Activated B cell treated with CpG ODN at 0.5 μM for 24 hours (primary cell): ENCODE results near the gene DKK3. TPM values are rescaled to one million over a fixed set of nuclear protein-coding genes. Genes with fewer than 3 reads are reported as not detected.

Experiments used
- ATAC-seq: fragments of 200-7000 bp; cut with Tn5 transposase; one replicate; pipeline ENCODE4 v1.10.0; 2021; ENCODE audit warnings: low read depth, mild to moderate bottlenecking, moderate library complexity
- CTCF ChIA-PET: fragments of 350-600 bp; sonication (Branson Sonifier 250); formaldehyde crosslinking; loops from one replicate; lab custom pipeline; 2021; ENCODE audit warnings: antibody characterized with exemption; lab: Charles Lee
- POLR2A ChIA-PET: fragments of 350-600 bp; sonication (Branson Sonifier 250); formaldehyde crosslinking; loops from one replicate; lab custom pipeline; 2021; ENCODE audit warnings: antibody characterized with exemption; lab: Charles Lee
- DNase-seq: peaks from one replicate; pipeline ENCODE4 v3.0.0; 2022
- H3K27ac Mint-ChIP-seq: one replicate; pipeline ENCODE4 v1.8.0; 2020; ENCODE audit warnings: mixed read lengths
- H3K27me3 Mint-ChIP-seq: one replicate; pipeline ENCODE4 v1.8.0; 2021; ENCODE audit warnings: mixed read lengths
- H3K36me3 Mint-ChIP-seq: one replicate; pipeline ENCODE4 v1.8.0; 2021; ENCODE audit warnings: low read depth, mixed read lengths
- H3K4me1 Mint-ChIP-seq: one replicate; pipeline ENCODE4 v1.8.0; 2021; ENCODE audit warnings: mixed read lengths
- H3K4me3 Mint-ChIP-seq: one replicate; pipeline ENCODE4 v1.8.0; 2020; ENCODE audit warnings: mild to moderate bottlenecking, mixed read lengths
- H3K9me3 Mint-ChIP-seq: one replicate; pipeline ENCODE4 v1.8.0; 2020; ENCODE audit warnings: mixed read lengths
- CTCF ChIP-seq: fragments of 200-600 bp; IDR thresholded peaks from one replicate; pipeline ENCODE4 v1.8.0; 2022; ENCODE audit warnings: antibody characterized with exemption, mild to moderate bottlenecking
- intact Hi-C: fragments of 100-400 bp; cut with micrococcal nuclease; formaldehyde crosslinking; loops from one replicate; pipeline ENCODE4 v1.15.1; 2024
- total RNA-seq: library from RNA; stranded (reverse); gene quantifications from 2 replicates; pipeline ENCODE4 v1.2.3, GENCODE V29; 2022

The DKK3 gene
- total RNA-seq, 1 donor from 2014 or later: not detected

DNA sequence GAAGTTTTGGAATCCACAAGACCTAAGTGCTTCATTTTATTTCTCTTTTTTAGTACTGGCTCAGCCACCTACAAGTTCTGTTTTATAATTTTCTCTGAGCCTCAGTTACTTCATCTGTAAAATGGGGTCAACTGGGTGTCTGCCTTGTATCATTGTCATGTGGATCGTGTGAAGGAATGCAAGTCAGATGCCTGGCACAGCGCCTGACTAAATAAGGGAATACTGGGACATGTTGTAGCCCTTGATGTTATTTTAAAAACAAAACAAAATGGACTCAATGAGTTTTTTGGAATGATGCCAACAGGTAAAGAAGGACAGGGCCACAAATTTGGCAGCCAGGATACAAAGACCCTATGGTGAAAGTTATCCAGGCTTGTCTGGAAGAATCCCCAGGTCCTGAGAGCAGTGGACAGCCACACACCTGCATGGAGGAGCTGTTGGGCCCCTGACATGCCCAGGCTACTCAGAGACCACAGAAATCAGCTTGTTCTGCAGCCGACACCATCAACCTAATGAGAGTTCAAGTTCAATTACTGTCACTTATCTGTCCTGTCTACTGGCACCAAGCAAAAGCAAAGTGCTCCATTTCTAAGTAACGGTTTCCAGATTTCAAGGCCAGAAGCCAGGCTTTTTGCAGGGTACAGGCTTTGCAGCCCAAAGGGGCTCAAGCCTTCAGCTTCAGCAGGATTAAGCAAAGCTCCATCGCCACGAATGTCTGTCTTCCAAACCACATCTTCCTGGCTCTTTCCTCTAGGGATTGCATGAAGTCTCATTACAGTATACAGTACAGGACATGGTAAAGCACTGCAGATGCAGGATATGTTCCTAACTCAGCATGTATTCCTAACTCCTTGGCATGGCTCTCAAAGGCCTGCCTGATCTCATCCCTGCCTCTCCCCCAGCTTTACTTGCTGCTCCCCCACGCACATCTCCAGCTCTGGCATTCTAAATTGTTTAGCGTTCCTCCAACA lies 18.4 kb downstream of the DKK3 start:
- POLR2A ChIA-PET: no interaction called here
- H3K4me3 Mint-ChIP-seq: no peak overlapping the region
- H3K4me1 Mint-ChIP-seq: no peaks in the 10 kb centered on the region
- intact Hi-C loops: no loop called here
- H3K27me3 Mint-ChIP-seq: peaks cover 12% of the 10 kb centered on the region
- CTCF ChIA-PET: no interaction called here
- H3K36me3 Mint-ChIP-seq: no peaks in the 10 kb centered on the region
- H3K27ac Mint-ChIP-seq: no peak overlapping the region
- TF ChIP-seq CTCF: no peak
- ATAC-seq: no peak
- DNase-seq: no peak
- H3K9me3 Mint-ChIP-seq: no peaks in the 10 kb centered on the region

DNA sequence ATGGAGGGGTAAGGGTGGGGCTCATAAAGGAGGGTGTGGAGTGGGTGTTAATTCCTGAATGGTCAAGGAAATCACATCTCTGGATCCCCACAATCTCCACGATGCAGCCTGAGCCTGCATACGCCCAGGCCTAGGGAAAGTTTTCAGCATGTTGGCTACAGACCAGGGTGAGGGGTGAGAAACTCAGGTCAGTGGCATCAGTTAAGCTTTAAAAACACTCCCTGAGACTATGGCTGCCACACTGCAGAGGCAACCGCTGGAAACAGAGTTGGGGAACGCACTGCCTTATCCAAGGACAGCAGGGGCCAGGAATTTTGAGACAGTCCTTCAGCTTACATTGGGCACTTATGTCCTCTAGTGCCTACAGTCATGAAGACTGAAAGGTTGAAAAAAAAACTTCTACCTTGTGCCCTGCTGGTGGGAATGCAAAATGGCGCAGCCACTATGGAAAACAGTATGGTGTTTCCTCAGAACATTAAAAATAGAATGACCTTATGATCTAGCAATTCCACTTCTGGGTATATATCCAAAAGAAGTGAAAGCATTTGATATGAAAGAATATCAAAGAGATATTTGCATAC lies 19.7 kb downstream of the DKK3 start:
- ChIA-PET POLR2A (no interaction called here), CTCF (no interaction called here)
- intact Hi-C loops: no loop called here
- no peak for TF ChIP-seq CTCF
- no peak for ATAC-seq
- no peaks in the 10 kb centered on the region for H3K9me3 Mint-ChIP-seq
- H3K4me1 Mint-ChIP-seq: no peaks in the 10 kb centered on the region
- H3K4me3 Mint-ChIP-seq: no peak overlapping the region
- DNase-seq: no peak
- H3K27me3 Mint-ChIP-seq: peaks cover 7% of the 10 kb centered on the region
- no peak overlapping the region for H3K27ac Mint-ChIP-seq
- H3K36me3 Mint-ChIP-seq: no peaks in the 10 kb centered on the region

GRCh38 chr11:11988099-11988651 lies 20.3 kb downstream of the DKK3 start:
- Mint-ChIP-seq H3K36me3 (no peaks in the 10 kb centered on the region), H3K4me3 (no peak overlapping the region), H3K4me1 (no peaks in the 10 kb centered on the region), H3K27ac (no peak overlapping the region), H3K9me3 (no peaks in the 10 kb centered on the region), H3K27me3 (peaks cover 7% of the 10 kb centered on the region)
- ATAC-seq: no peak
- ChIA-PET POLR2A (no interaction called here), CTCF (no interaction called here)
- intact Hi-C loops: no loop called here
- no peak for DNase-seq
- no peak for TF ChIP-seq CTCF

- no peak for DNase-seq
- H3K9me3 Mint-ChIP-seq: no peaks in the 10 kb centered on the region
- CTCF ChIA-PET: no interaction called here
- intact Hi-C loops: no loop called here
- H3K27me3 Mint-ChIP-seq: peaks cover 7% of the 10 kb centered on the region
- no peaks in the 10 kb centered on the region for H3K36me3 Mint-ChIP-seq
- ATAC-seq: no peak
- no peak for TF ChIP-seq CTCF
- no peak overlapping the region for H3K4me3 Mint-ChIP-seq
- H3K27ac Mint-ChIP-seq: no peak overlapping the region
- POLR2A ChIA-PET: no interaction called here
- H3K4me1 Mint-ChIP-seq: no peaks in the 10 kb centered on the region
Observed at GRCh38 chr11:11987503-11988022, 20.9 kb downstream of the DKK3 start.
